Neural progenitor cell (in vitro differentiated cells): ENCODE results near the gene PHLPP1. TPM values are rescaled to one million over a fixed set of nuclear protein-coding genes. Genes with fewer than 3 reads are reported as not detected.

Experiments used
- DNase-seq: peaks from one replicate; pipeline ENCODE4 v3.0.0-alpha.2; 2016; ENCODE audit warnings: low spot score
- H2AFZ ChIP-seq: fragments of 200-600 bp; sonication (generic); replicated peaks from 2 replicates; pipeline ENCODE4 v1.6.1; 2016; ENCODE audit warnings: antibody characterized with exemption
- H3F3A ChIP-seq: fragments of 200-600 bp; sonication (generic); 2 replicates; pipeline ENCODE4 v1.6.1; 2016; ENCODE audit warnings: antibody characterized with exemption, low read depth
- H3K27ac ChIP-seq: fragments of 200-600 bp; sonication (generic); 2 replicates; pipeline ENCODE4 v1.5.1; 2016; ENCODE audit warnings: mild to moderate bottlenecking
- H3K27me3 ChIP-seq: fragments of 200-600 bp; sonication (generic); 2 replicates; pipeline ENCODE4 v1.6.1; 2016; ENCODE audit warnings: mild to moderate bottlenecking, moderate library complexity
- H3K36me3 ChIP-seq: fragments of 200-600 bp; sonication (generic); 2 replicates; pipeline ENCODE4 v1.5.1; 2016
- H3K4me1 ChIP-seq: fragments of 200-600 bp; sonication (generic); 2 replicates; pipeline ENCODE4 v1.6.1; 2016; ENCODE audit warnings: mixed run types
- H3K4me2 ChIP-seq: fragments of 200-600 bp; sonication (generic); 2 replicates; pipeline ENCODE4 v1.6.1; 2016
- H3K4me3 ChIP-seq: fragments of 200-600 bp; sonication (generic); 2 replicates; pipeline ENCODE4 v1.5.1; 2016
- H3K79me2 ChIP-seq: fragments of 200-600 bp; sonication (generic); 2 replicates; pipeline ENCODE4 v1.6.1; 2016; ENCODE audit warnings: low read depth
- H3K9ac ChIP-seq: fragments of 200-600 bp; sonication (generic); 2 replicates; pipeline ENCODE4 v1.6.1; 2016
- H3K9me3 ChIP-seq: fragments of 200-600 bp; sonication (generic); 2 replicates; pipeline ENCODE4 v1.5.1; 2016; ENCODE audit warnings: low read depth
- H4K20me1 ChIP-seq: fragments of 200-600 bp; sonication (generic); 2 replicates; pipeline ENCODE4 v1.6.1; 2016; ENCODE audit warnings: low read depth
- H3K27ac Mint-ChIP-seq: 3 replicates; pipeline ENCODE4 v1.8.0; 2021; ENCODE audit warnings: mixed read lengths
- H3K27me3 Mint-ChIP-seq: 2 replicates; pipeline ENCODE4 v1.8.0; 2022; ENCODE audit warnings: low read depth, mild to moderate bottlenecking, inconsistent platforms, moderate library complexity, mixed read lengths; ENCODE audit not compliant: insufficient read depth
- H3K36me3 Mint-ChIP-seq: 3 replicates; pipeline ENCODE4 v1.8.0; 2021; ENCODE audit warnings: mixed read lengths
- H3K4me1 Mint-ChIP-seq: 3 replicates; pipeline ENCODE4 v1.8.0; 2021; ENCODE audit warnings: mixed read lengths
- H3K4me3 Mint-ChIP-seq: 3 replicates; pipeline ENCODE4 v1.8.0; 2021; ENCODE audit warnings: mild to moderate bottlenecking, moderate library complexity, mixed read lengths
- H3K9me3 Mint-ChIP-seq: 3 replicates; pipeline ENCODE4 v1.8.0; 2020; ENCODE audit warnings: mixed read lengths
- EZH2 ChIP-seq: fragments of 200-600 bp; sonication (generic); IDR thresholded peaks from 2 replicates; pipeline ENCODE4 v1.6.1; 2017; ENCODE audit warnings: antibody characterized with exemption, mild to moderate bottlenecking, moderate library complexity
- EZH2phosphoT487 ChIP-seq: fragments of 200-600 bp; sonication (generic); IDR thresholded peaks from 2 replicates; pipeline ENCODE4 v1.6.1; 2017; ENCODE audit warnings: antibody characterized with exemption
- total RNA-seq: library from RNA; depleted of rRNA; stranded (reverse); fragments of >200 nt; gene quantifications from 2 replicates; pipeline ENCODE4 v1.2.3, GENCODE V29; 2015; ENCODE audit warnings: low replicate concordance
- TF ChIP-seq, protein P1 (sequence below): fragments of 200-600 bp; sonication (generic); IDR thresholded peaks from 2 replicates; pipeline ENCODE4 v1.5.1; 2017; ENCODE audit warnings: antibody characterized with exemption, mild to moderate bottlenecking

Gene PHLPP1
- total RNA-seq, 1 donor from 2014 or later: 20.8 TPM

DNA sequence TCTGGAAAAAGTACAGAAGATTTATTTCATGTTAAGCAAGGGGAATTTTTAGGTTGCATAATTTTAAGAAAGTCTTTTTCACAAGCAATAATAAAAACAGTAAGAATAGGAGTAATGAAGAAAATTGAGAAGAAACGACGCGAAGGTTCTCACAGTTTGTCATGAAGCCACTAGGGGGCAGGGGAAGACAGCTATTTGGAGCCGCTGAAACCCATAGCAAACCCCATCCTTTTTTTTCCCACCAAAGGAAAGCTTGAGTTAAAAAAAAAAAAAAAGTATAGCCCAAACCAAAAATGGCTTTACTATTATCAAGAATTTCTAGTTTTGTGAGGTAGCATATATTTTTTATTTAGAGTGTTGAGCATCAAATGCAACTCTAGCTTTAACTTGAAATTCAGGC lies 300.9 kb downstream of the PHLPP1 start:
- no peaks in the 10 kb centered on the region for H3K4me1 ChIP-seq
- Mint-ChIP-seq H3K36me3 (no peaks in the 10 kb centered on the region), H3K27ac (no peak overlapping the region), H3K4me1 (no peaks in the 10 kb centered on the region), H3K9me3 (peaks cover 11% of the 10 kb centered on the region), H3K4me3 (no peak overlapping the region), H3K27me3 (peaks cover 2% of the 10 kb centered on the region)
- H3K4me3 ChIP-seq: no peak overlapping the region
- H3K79me2 ChIP-seq: no peaks in the 10 kb centered on the region
- no peak overlapping the region for H2AFZ ChIP-seq
- H3K9ac ChIP-seq: no peak overlapping the region
- no peaks in the 10 kb centered on the region for H3F3A ChIP-seq
- no peaks in the 10 kb centered on the region for H4K20me1 ChIP-seq
- peaks cover 4% of the 10 kb centered on the region for H3K9me3 ChIP-seq
- TF ChIP-seq EZH2phosphoT487 (no peak), EZH2 (no peak)
- TF ChIP-seq, protein P1, sequence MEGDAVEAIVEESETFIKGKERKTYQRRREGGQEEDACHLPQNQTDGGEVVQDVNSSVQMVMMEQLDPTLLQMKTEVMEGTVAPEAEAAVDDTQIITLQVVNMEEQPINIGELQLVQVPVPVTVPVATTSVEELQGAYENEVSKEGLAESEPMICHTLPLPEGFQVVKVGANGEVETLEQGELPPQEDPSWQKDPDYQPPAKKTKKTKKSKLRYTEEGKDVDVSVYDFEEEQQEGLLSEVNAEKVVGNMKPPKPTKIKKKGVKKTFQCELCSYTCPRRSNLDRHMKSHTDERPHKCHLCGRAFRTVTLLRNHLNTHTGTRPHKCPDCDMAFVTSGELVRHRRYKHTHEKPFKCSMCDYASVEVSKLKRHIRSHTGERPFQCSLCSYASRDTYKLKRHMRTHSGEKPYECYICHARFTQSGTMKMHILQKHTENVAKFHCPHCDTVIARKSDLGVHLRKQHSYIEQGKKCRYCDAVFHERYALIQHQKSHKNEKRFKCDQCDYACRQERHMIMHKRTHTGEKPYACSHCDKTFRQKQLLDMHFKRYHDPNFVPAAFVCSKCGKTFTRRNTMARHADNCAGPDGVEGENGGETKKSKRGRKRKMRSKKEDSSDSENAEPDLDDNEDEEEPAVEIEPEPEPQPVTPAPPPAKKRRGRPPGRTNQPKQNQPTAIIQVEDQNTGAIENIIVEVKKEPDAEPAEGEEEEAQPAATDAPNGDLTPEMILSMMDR: peak; percentile 89
- H3K27me3 ChIP-seq: peaks cover 12% of the 10 kb centered on the region
- peak; percentile 77 for DNase-seq
- no peaks in the 10 kb centered on the region for H3K36me3 ChIP-seq
- H3K27ac ChIP-seq: no peak overlapping the region
- no peak overlapping the region for H3K4me2 ChIP-seq

DNA sequence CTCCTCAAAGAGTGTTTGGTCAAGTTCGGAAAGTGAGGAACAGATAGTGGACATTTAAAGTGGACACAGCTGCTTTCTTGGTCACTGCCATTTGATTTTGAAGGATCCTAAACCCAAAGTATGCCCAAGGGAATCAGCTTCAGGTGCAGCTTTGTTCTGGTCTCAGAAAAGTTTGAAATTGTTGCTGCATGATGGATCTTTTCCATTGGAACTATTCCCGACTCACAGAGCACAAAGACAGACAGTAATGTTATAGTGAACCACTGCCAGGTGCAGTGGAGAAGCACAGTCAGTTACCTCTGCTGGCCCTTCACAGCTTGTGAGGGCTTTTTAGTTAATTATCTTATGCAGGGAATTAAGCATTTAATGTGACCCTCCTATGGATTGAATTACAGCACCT lies 301.7 kb downstream of the PHLPP1 start:
- H3K4me1 Mint-ChIP-seq: no peaks in the 10 kb centered on the region
- H3K27ac Mint-ChIP-seq: no peak overlapping the region
- H3K36me3 ChIP-seq: no peaks in the 10 kb centered on the region
- DNase-seq: no peak
- H3K9me3 ChIP-seq: peaks cover 4% of the 10 kb centered on the region
- peaks cover 12% of the 10 kb centered on the region for H3K27me3 ChIP-seq
- no peak overlapping the region for H3K27ac ChIP-seq
- no peaks in the 10 kb centered on the region for H3K36me3 Mint-ChIP-seq
- no peak for TF ChIP-seq EZH2phosphoT487
- no peak overlapping the region for H3K4me3 Mint-ChIP-seq
- no peaks in the 10 kb centered on the region for H3F3A ChIP-seq
- H3K9ac ChIP-seq: no peak overlapping the region
- peaks cover 2% of the 10 kb centered on the region for H3K27me3 Mint-ChIP-seq
- H3K79me2 ChIP-seq: no peaks in the 10 kb centered on the region
- peaks cover 11% of the 10 kb centered on the region for H3K9me3 Mint-ChIP-seq
- H3K4me1 ChIP-seq: no peaks in the 10 kb centered on the region
- H3K4me3 ChIP-seq: no peak overlapping the region
- no peak overlapping the region for H2AFZ ChIP-seq
- no peaks in the 10 kb centered on the region for H4K20me1 ChIP-seq
- H3K4me2 ChIP-seq: no peak overlapping the region

DNA sequence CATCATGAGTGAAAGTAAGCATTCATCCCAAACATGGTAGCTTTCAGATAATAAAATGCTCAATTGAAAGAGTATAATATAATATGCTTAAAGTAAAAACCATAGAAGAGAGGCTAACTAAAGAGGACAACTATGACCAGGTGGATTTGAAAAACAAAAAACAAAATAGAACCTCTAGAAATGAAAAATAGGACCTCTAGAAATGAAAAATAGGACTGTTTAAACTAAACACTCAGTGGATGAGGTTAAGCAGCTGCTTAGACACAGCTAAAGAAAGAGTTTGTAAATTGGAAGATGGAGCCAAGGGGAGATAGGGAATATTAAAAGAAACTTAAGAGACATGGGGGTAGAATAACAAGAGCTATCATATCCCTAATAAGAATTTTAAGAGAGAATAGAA lies 302.6 kb downstream of the PHLPP1 start:
- Histone ChIP-seq H3F3A (no peaks in the 10 kb centered on the region), H3K36me3 (no peaks in the 10 kb centered on the region), H3K27ac (no peak overlapping the region), H3K27me3 (peaks cover 19% of the 10 kb centered on the region), H3K4me1 (no peaks in the 10 kb centered on the region), H4K20me1 (no peaks in the 10 kb centered on the region), H3K4me2 (no peak overlapping the region), H3K9me3 (peaks cover 4% of the 10 kb centered on the region), H3K9ac (no peak overlapping the region), H3K4me3 (no peak overlapping the region), H2AFZ (no peak overlapping the region), H3K79me2 (no peaks in the 10 kb centered on the region)
- peaks cover 2% of the 10 kb centered on the region for H3K27me3 Mint-ChIP-seq
- peaks cover 11% of the 10 kb centered on the region for H3K9me3 Mint-ChIP-seq
- TF ChIP-seq, protein P1: no peak
- H3K36me3 Mint-ChIP-seq: no peaks in the 10 kb centered on the region
- DNase-seq: no peak
- no peak overlapping the region for H3K27ac Mint-ChIP-seq
- no peaks in the 10 kb centered on the region for H3K4me1 Mint-ChIP-seq
- no peak overlapping the region for H3K4me3 Mint-ChIP-seq

DNA sequence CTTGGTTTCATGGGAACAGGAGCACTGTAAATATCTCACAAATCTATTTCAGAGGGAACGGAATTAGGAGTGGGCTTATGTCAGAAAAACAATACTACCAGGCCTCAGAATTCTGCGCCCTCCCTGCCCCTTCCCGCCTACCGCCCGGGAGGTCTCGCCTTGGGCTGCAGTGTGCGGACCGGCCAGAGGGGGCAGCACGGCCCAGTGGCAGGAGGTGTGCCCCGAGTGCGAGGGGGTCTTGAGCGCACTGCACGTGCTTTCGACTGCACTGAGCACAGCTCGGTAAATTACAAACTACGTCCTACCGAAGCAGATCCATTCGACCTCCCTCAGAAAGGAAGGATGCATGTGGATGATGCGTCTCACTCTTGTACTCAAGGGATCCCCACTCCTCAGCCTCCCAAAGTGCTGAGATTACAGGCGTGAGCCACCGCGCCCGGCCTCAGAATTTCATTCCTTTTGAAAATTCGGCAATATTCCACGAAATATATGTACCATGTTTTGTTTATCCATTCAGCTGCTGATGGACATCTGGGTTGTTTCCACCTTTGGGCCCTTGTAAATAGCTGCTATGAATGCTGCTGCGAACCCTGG lies 307.2 kb downstream of the PHLPP1 start:
- no peak overlapping the region for H3K4me3 Mint-ChIP-seq
- no peaks in the 10 kb centered on the region for H3K36me3 Mint-ChIP-seq
- Histone ChIP-seq H3K27me3 (peaks cover 10% of the 10 kb centered on the region), H3K27ac (no peak overlapping the region), H3F3A (no peaks in the 10 kb centered on the region), H3K4me1 (no peaks in the 10 kb centered on the region), H3K9ac (no peak overlapping the region), H3K79me2 (no peaks in the 10 kb centered on the region), H3K9me3 (peaks cover 4% of the 10 kb centered on the region), H3K4me2 (no peak overlapping the region), H2AFZ (no peak overlapping the region), H3K4me3 (no peak overlapping the region), H3K36me3 (no peaks in the 10 kb centered on the region), H4K20me1 (no peaks in the 10 kb centered on the region)
- H3K27ac Mint-ChIP-seq: no peak overlapping the region
- H3K9me3 Mint-ChIP-seq: peaks cover 9% of the 10 kb centered on the region
- peak; percentile 59 for DNase-seq
- no peaks in the 10 kb centered on the region for H3K4me1 Mint-ChIP-seq
- H3K27me3 Mint-ChIP-seq: peaks cover 2% of the 10 kb centered on the region
- TF ChIP-seq, protein P1: peak; percentile 73
- no peak for TF ChIP-seq EZH2phosphoT487
